Bronchial epithelial cell (primary cell): Measurements from ENCODE around the gene C2CD4B. TPM values are rescaled to one million over a fixed set of nuclear protein-coding genes. Genes with fewer than 3 reads are reported as not detected.
A peak's percentile ranks its signal among the peaks of the same experiment; 100 is the strongest.

Experiments used
- DNase-seq: peaks from one replicate; pipeline ENCODE4 v3.0.0-alpha.2; 2010; ENCODE audit warnings: low read depth
- FAIRE-seq: peaks from 2 replicates; lab custom pipeline; 2011; peaks lifted over from hg19 to GRCh38; lab: Jason Lieb, UNC
- H3K27me3 ChIP-seq: 2 replicates; pipeline ENCODE4 v1.5.1; 2011; ENCODE audit warnings: low read length; ENCODE audit not compliant: control insufficient read depth, insufficient read depth
- H3K36me3 ChIP-seq: 2 replicates; pipeline ENCODE4 v1.5.1; 2011; ENCODE audit warnings: low read length; ENCODE audit not compliant: control insufficient read depth, insufficient read depth
- H3K4me3 ChIP-seq: 2 replicates; pipeline ENCODE4 v1.5.1; 2011; ENCODE audit warnings: mild to moderate bottlenecking, low read depth, low read length, control low read depth
- total RNA-seq: library from RNA; depleted of rRNA; stranded (reverse); fragments of >200 nt; gene quantifications from 2 replicates; pipeline ENCODE4 v1.2.1, GENCODE V29; 2014
- TF ChIP-seq, protein P1 (sequence below): IDR thresholded peaks from 2 replicates; pipeline ENCODE4 v1.5.1; 2011; ENCODE audit warnings: mild to moderate bottlenecking, moderate library complexity, low read length, control low read depth, inconsistent platforms; ENCODE audit not compliant: insufficient read depth, severe bottlenecking

Gene C2CD4B
- total RNA-seq, 1 donor from 2014 or later = 0.26 TPM

DNA sequence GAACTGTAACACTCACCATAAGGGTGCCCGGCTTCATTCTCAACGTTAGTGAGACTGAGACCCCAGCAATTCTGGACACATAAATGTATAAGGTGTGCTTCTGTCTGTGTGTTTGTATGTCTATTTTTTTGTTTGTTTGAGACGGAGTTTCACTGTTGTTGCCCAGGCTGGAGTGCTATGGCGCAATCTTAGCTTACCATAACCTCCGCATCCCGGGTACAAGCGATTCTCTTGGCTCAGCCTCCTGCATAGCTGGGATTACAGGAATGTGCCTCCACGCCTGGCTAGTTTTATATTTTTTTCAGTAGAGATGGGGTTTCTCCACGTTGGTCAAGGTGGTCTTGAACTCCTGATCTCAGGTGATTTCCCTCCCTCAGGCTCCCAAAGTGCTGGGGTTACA is 43.3 kb upstream of the C2CD4B start:
- Histone ChIP-seq H3K27me3 (no peaks in the 10 kb centered on the region), H3K36me3 (no peaks in the 10 kb centered on the region), H3K4me3 (no peak overlapping the region)
- TF ChIP-seq, protein P1, sequence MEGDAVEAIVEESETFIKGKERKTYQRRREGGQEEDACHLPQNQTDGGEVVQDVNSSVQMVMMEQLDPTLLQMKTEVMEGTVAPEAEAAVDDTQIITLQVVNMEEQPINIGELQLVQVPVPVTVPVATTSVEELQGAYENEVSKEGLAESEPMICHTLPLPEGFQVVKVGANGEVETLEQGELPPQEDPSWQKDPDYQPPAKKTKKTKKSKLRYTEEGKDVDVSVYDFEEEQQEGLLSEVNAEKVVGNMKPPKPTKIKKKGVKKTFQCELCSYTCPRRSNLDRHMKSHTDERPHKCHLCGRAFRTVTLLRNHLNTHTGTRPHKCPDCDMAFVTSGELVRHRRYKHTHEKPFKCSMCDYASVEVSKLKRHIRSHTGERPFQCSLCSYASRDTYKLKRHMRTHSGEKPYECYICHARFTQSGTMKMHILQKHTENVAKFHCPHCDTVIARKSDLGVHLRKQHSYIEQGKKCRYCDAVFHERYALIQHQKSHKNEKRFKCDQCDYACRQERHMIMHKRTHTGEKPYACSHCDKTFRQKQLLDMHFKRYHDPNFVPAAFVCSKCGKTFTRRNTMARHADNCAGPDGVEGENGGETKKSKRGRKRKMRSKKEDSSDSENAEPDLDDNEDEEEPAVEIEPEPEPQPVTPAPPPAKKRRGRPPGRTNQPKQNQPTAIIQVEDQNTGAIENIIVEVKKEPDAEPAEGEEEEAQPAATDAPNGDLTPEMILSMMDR = no peak
- DNase-seq = no peak
- FAIRE-seq = no peak

- TF ChIP-seq, protein P1 = no peak
- Histone ChIP-seq H3K27me3 (peaks cover 2% of the 10 kb centered on the region), H3K4me3 (no peak overlapping the region), H3K36me3 (no peaks in the 10 kb centered on the region)
- no peak for FAIRE-seq
- DNase-seq = no peak
Observed at GRCh38 chr15:62190675-62191074, 25.6 kb upstream of the C2CD4B start.

DNA sequence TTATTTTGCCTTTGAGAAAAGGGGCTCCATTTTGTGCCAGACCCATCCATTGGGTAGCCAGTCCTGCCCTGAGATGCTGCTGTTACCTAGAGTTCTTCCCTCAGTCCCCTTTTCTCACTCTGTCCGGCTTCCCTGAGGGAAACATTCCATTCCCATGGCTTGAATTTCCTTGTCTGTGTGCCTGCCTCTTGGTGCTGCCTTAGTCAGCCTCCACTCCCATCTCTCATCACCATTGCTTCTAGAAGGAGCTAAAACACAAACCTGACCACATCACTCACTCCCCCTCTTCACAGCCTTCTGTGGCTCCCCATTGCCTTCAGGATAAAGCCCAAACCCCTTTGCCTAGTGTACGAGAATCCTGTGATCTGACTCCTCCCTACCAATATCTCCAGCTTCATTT is 25.2 kb upstream of the C2CD4B start:
- DNase-seq (peak; percentile 44), FAIRE-seq (peak; percentile 83)
- H3K36me3 ChIP-seq = no peaks in the 10 kb centered on the region
- H3K27me3 ChIP-seq = peaks cover 2% of the 10 kb centered on the region
- TF ChIP-seq, protein P1 = no peak
- no peak overlapping the region for H3K4me3 ChIP-seq

- Histone ChIP-seq H3K4me3 (no peak overlapping the region), H3K27me3 (peaks cover 2% of the 10 kb centered on the region), H3K36me3 (no peaks in the 10 kb centered on the region)
- TF ChIP-seq, protein P1 = no peak
- FAIRE-seq (no peak), DNase-seq (no peak)
Observed at GRCh38 chr15:62188744-62189143, 23.7 kb upstream of the C2CD4B start.

DNA sequence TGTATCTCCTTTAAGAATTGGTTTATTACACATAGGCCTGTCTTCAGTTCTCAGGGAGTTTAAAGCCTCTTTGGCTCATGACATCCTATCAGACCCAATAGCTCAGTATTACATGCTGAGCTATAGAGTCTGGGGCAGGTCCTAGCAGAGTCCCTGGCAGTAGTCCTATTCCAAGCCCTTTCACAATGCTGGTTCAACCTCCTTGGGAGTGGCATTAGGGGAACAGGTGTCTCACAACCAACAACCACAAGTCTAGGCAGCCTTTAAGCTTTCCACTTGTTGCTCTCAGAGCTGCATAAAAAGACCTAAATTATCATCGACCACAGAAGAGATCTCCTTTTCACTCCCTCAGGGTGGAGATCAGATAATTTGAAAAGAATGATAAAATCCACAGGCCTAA is 22.8 kb upstream of the C2CD4B start:
- DNase-seq = peak; percentile 77
- Histone ChIP-seq H3K36me3 (no peaks in the 10 kb centered on the region), H3K4me3 (no peak overlapping the region), H3K27me3 (peaks cover 2% of the 10 kb centered on the region)
- FAIRE-seq = no peak
- TF ChIP-seq, protein P1 = no peak

GRCh38 chr15:62187425-62187824 is 22.3 kb upstream of the C2CD4B start:
- TF ChIP-seq, protein P1 = no peak
- Histone ChIP-seq H3K4me3 (no peak overlapping the region), H3K36me3 (no peaks in the 10 kb centered on the region), H3K27me3 (peaks cover 2% of the 10 kb centered on the region)
- peak; percentile 13 for DNase-seq
- FAIRE-seq = no peak
